Gastrocnemius medialis (tissue), 4 donors: Measurements from ENCODE around the gene PRG3.

Source experiments
- POLR2A ChIP-seq, 2 donors: fragments of 450-650 bp; IDR thresholded peaks; one replicate each; pipeline ENCODE4 v1.6.1; 2017; ENCODE audit warnings: antibody characterized with exemption in 2 of 2, mild to moderate bottlenecking in 2 of 2, moderate library complexity in 2 of 2
- TF ChIP-seq, protein P1 (sequence below), 5 experiments: fragments of 450-650 bp in 3 of 5; fragments of 200-600 bp in 2 of 5; sonication (generic) in 2 of 5; IDR thresholded peaks in 4 of 5; conservative IDR thresholded peaks in 1 of 5; 1 replicate in 4 of 5; 2 replicates in 1 of 5; pipeline ENCODE4 v1.5.1; 2016 to 2019; ENCODE audit warnings: antibody characterized with exemption in 5 of 5, mild to moderate bottlenecking in 3 of 5, moderate library complexity in 3 of 5

DNA sequence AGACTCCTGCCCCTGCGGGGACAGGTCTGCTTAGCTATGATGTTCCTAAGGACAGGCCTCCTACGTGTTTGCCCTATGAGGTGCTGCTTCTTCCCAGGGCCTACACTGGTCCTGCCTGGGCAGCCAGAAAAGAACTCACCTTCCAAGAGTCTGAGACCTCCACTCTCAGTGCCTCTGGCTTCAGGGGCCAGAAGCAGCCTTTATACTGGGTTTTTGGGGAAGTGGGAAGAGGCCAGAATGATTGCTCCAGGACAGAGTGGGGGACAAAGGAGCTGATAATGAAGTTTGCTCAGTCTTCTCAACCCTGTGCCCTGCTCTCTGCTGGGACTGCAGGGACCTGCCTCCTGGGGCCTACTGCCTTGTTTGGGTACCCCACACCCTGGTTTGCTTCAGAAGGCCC is at the start of gene PRG3:
- TF ChIP-seq, protein P1, sequence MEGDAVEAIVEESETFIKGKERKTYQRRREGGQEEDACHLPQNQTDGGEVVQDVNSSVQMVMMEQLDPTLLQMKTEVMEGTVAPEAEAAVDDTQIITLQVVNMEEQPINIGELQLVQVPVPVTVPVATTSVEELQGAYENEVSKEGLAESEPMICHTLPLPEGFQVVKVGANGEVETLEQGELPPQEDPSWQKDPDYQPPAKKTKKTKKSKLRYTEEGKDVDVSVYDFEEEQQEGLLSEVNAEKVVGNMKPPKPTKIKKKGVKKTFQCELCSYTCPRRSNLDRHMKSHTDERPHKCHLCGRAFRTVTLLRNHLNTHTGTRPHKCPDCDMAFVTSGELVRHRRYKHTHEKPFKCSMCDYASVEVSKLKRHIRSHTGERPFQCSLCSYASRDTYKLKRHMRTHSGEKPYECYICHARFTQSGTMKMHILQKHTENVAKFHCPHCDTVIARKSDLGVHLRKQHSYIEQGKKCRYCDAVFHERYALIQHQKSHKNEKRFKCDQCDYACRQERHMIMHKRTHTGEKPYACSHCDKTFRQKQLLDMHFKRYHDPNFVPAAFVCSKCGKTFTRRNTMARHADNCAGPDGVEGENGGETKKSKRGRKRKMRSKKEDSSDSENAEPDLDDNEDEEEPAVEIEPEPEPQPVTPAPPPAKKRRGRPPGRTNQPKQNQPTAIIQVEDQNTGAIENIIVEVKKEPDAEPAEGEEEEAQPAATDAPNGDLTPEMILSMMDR (IDR thresholded peaks at IDR 0.05 in 4 of 5, conservative IDR thresholded peaks at IDR 0.05 in 1 of 5), result no peak
- TF ChIP-seq POLR2A (IDR thresholded peaks at IDR 0.05), result no peak
